CD8-positive, alpha-beta memory T cell (primary cell): ENCODE measurements around the gene FTCDNL1. TPM values are rescaled to one million over a fixed set of nuclear protein-coding genes. Genes with fewer than 3 reads are reported as not detected.

ENCODE experiments used
- CTCF ChIA-PET: fragments of 350-600 bp; sonication (Branson Sonifier 250); formaldehyde crosslinking; loops from one replicate; lab custom pipeline; 2021; ENCODE audit warnings: antibody characterized with exemption; lab: Charles Lee
- POLR2A ChIA-PET: fragments of 350-600 bp; sonication (Branson Sonifier 250); formaldehyde crosslinking; loops from one replicate; lab custom pipeline; 2021; ENCODE audit warnings: antibody characterized with exemption; lab: Charles Lee
- DNase-seq, 5 donors: peaks; one replicate each; pipeline versions ENCODE4 v3.0.0 to v3.0.0-alpha.2; 2020 to 2022; ENCODE audit warnings: mixed read lengths in 1 of 5
- H3K27ac ChIP-seq: one replicate; pipeline ENCODE4 v1.7.0; 2013; ENCODE audit warnings: low read depth, mild to moderate bottlenecking, low read length, moderate library complexity
- H3K27me3 ChIP-seq: 2 replicates; pipeline ENCODE4 v1.7.0; 2013; ENCODE audit warnings: low read length, mild to moderate bottlenecking; ENCODE audit not compliant: insufficient read depth, poor library complexity, severe bottlenecking
- H3K36me3 ChIP-seq: 2 replicates; pipeline ENCODE4 v1.7.0; 2013; ENCODE audit warnings: mild to moderate bottlenecking, low read length, moderate library complexity; ENCODE audit not compliant: insufficient read depth
- H3K4me1 ChIP-seq: 2 replicates; pipeline ENCODE4 v1.7.0; 2013; ENCODE audit warnings: mild to moderate bottlenecking, low read length, moderate library complexity; ENCODE audit not compliant: insufficient read depth
- H3K4me3 ChIP-seq: 2 replicates; pipeline ENCODE4 v1.7.0; 2013; ENCODE audit warnings: mild to moderate bottlenecking, low read length
- H3K9me3 ChIP-seq: 2 replicates; pipeline ENCODE4 v1.7.0; 2013; ENCODE audit warnings: mild to moderate bottlenecking, low read length
- H3K27ac Mint-ChIP-seq, 8 donors: one replicate each; pipeline ENCODE4 v1.8.0; 2020 to 2021; ENCODE audit warnings: mixed read lengths in 8 of 8, mild to moderate bottlenecking in 6 of 8, inconsistent platforms in 3 of 8, moderate library complexity in 3 of 8
- H3K27me3 Mint-ChIP-seq, 2 donors: one replicate each; pipeline ENCODE4 v1.8.0; 2020 to 2021; ENCODE audit warnings: mixed read lengths in 2 of 2, mild to moderate bottlenecking in 1 of 2, moderate library complexity in 1 of 2
- H3K36me3 Mint-ChIP-seq, 3 donors: one replicate each; pipeline ENCODE4 v1.8.0; 2020 to 2021; ENCODE audit warnings: mixed read lengths in 3 of 3, inconsistent platforms in 1 of 3, mild to moderate bottlenecking in 1 of 3
- H3K4me1 Mint-ChIP-seq, 3 donors: one replicate each; pipeline ENCODE4 v1.8.0; 2020 to 2021; ENCODE audit warnings: mixed read lengths in 3 of 3, inconsistent platforms in 1 of 3, mild to moderate bottlenecking in 1 of 3
- H3K4me3 Mint-ChIP-seq, 7 donors: one replicate each; pipeline ENCODE4 v1.8.0; 2020 to 2021; ENCODE audit warnings: mixed read lengths in 7 of 7, mild to moderate bottlenecking in 6 of 7, moderate library complexity in 4 of 7, inconsistent platforms in 2 of 7
- H3K9me3 Mint-ChIP-seq, 5 donors: one replicate each; pipeline ENCODE4 v1.8.0; 2020 to 2022; ENCODE audit warnings: mixed read lengths in 5 of 5, mild to moderate bottlenecking in 3 of 5, moderate library complexity in 2 of 5, inconsistent platforms in 1 of 5
- polyA plus RNA-seq: library from polyadenylated mRNA; unstranded; fragments of 300-500 nt; fragmentation: Illumina TruSeq; gene quantifications from one replicate; pipeline ENCODE4 v1.2.3, GENCODE V29; 2021
- total RNA-seq, 2 experiments: library from RNA; stranded (reverse); gene quantifications; one replicate each; pipeline ENCODE4 v1.2.3, GENCODE V29; 2021

The FTCDNL1 gene
- total RNA-seq (1 to 10 TPM; 3.8 to 5.2 TPM), polyA plus RNA-seq (1.4 TPM)

- peaks cover 4% of the 10 kb centered on the region for H3K4me1 ChIP-seq
- no peaks in the 10 kb centered on the region for H3K27me3 ChIP-seq
- Mint-ChIP-seq H3K4me3 (peak within 1 kb of the TSS; percentile 92 to 99 (median 97)), H3K4me1 (peaks cover 4 to 13% (median 12%) of the 10 kb centered on the region in 3 donors), H3K9me3 (no peaks in the 10 kb centered on the region), H3K36me3 (peaks cover 0 to 3% (median 0%) of the 10 kb centered on the region in 3 donors), H3K27me3 (peaks cover 0 to 2% of the 10 kb centered on the region in 2 donors), H3K27ac (peak within 1 kb of the TSS; percentile 64 to 94 (median 87))
- no peaks in the 10 kb centered on the region for H3K9me3 ChIP-seq
- no peaks in the 10 kb centered on the region for H3K36me3 ChIP-seq
- peak; percentile 31 to 69 (median 64) for DNase-seq
- ChIA-PET POLR2A (no interaction called here), CTCF (interaction anchor here (1.4 kb wide), 1 partner anchor 12 kb away, joined by 4 read pairs; no protein-coding TSS in a partner anchor)
- peak within 1 kb of the TSS; percentile 87 for H3K4me3 ChIP-seq
- no peak within 1 kb of the TSS for H3K27ac ChIP-seq
These were observed at the start of gene FTCDNL1 for GRCh38 chr2:199850718-199851500. FTCDNL1 (minus strand) TSS chr2:199851192; CDS start chr2:199848962, 2,230 bp downstream.

- Histone ChIP-seq H3K27ac (no peak overlapping the region), H3K4me1 (no peaks in the 10 kb centered on the region), H3K27me3 (no peaks in the 10 kb centered on the region), H3K9me3 (no peaks in the 10 kb centered on the region), H3K4me3 (no peak overlapping the region), H3K36me3 (no peaks in the 10 kb centered on the region)
- POLR2A ChIA-PET: no interaction called here
- Mint-ChIP-seq H3K4me3 (no peak overlapping the region), H3K36me3 (no peaks in the 10 kb centered on the region), H3K9me3 (no peaks in the 10 kb centered on the region), H3K27me3 (peaks cover 6 to 9% of the 10 kb centered on the region in 2 donors), H3K4me1 (no peaks in the 10 kb centered on the region), H3K27ac (no peak overlapping the region)
- CTCF ChIA-PET: no interaction called here
- DNase-seq: no peak
These were observed 45.6 kb upstream of the FTCDNL1 start for GRCh38 chr2:199896617-199897016.

GRCh38 chr2:199895406-199895805, 44.4 kb upstream of the FTCDNL1 start:
- CTCF ChIA-PET: no interaction called here
- no peak for DNase-seq
- no peak overlapping the region for H3K27ac Mint-ChIP-seq
- H3K27me3 Mint-ChIP-seq: peaks cover 6% of the 10 kb centered on the region in 2 donors
- no peaks in the 10 kb centered on the region for H3K36me3 ChIP-seq
- POLR2A ChIA-PET: no interaction called here
- no peaks in the 10 kb centered on the region for H3K9me3 ChIP-seq
- no peaks in the 10 kb centered on the region for H3K36me3 Mint-ChIP-seq
- H3K27ac ChIP-seq: no peak overlapping the region
- no peak overlapping the region for H3K4me3 ChIP-seq
- no peaks in the 10 kb centered on the region for H3K4me1 ChIP-seq
- H3K27me3 ChIP-seq: no peaks in the 10 kb centered on the region
- no peaks in the 10 kb centered on the region for H3K4me1 Mint-ChIP-seq
- no peaks in the 10 kb centered on the region for H3K9me3 Mint-ChIP-seq
- no peak overlapping the region for H3K4me3 Mint-ChIP-seq

- DNase-seq: no peak
- ChIA-PET POLR2A (no interaction called here), CTCF (interaction anchor here (1.5 kb wide), 1 partner anchor 8 kb away, joined by 5 read pairs; no protein-coding TSS in a partner anchor)
- Histone ChIP-seq H3K9me3 (no peaks in the 10 kb centered on the region), H3K4me1 (no peaks in the 10 kb centered on the region), H3K36me3 (no peaks in the 10 kb centered on the region), H3K27ac (no peak overlapping the region), H3K27me3 (no peaks in the 10 kb centered on the region), H3K4me3 (no peak overlapping the region)
- no peak overlapping the region for H3K27ac Mint-ChIP-seq
- H3K9me3 Mint-ChIP-seq: peaks cover 0 to 7% (median 3%) of the 10 kb centered on the region in 5 donors
- no peaks in the 10 kb centered on the region for H3K4me1 Mint-ChIP-seq
- no peaks in the 10 kb centered on the region for H3K36me3 Mint-ChIP-seq
- peaks cover 12 to 36% of the 10 kb centered on the region in 2 donors for H3K27me3 Mint-ChIP-seq
- H3K4me3 Mint-ChIP-seq: no peak overlapping the region
These were observed 32.7 kb upstream of the FTCDNL1 start for GRCh38 chr2:199883474-199884212.

- no peaks in the 10 kb centered on the region for H3K9me3 ChIP-seq
- no peaks in the 10 kb centered on the region for H3K4me1 Mint-ChIP-seq
- H3K36me3 Mint-ChIP-seq: no peaks in the 10 kb centered on the region
- POLR2A ChIA-PET: no interaction called here
- CTCF ChIA-PET: interaction anchor here (1.5 kb wide), 1 partner anchor 7 kb away, joined by 5 read pairs; no protein-coding TSS in a partner anchor
- DNase-seq: no peak
- no peaks in the 10 kb centered on the region for H3K27me3 ChIP-seq
- H3K36me3 ChIP-seq: no peaks in the 10 kb centered on the region
- peaks cover 0 to 7% (median 3%) of the 10 kb centered on the region in 5 donors for H3K9me3 Mint-ChIP-seq
- no peak overlapping the region for H3K4me3 Mint-ChIP-seq
- peaks cover 12 to 36% of the 10 kb centered on the region in 2 donors for H3K27me3 Mint-ChIP-seq
- H3K27ac Mint-ChIP-seq: no peak overlapping the region
- no peak overlapping the region for H3K4me3 ChIP-seq
- no peaks in the 10 kb centered on the region for H3K4me1 ChIP-seq
- no peak overlapping the region for H3K27ac ChIP-seq
These were observed 31.7 kb upstream of the FTCDNL1 start for GRCh38 chr2:199882667-199883066.

- CTCF ChIA-PET: interaction anchor here (1.8 kb wide), 1 partner anchor 8 kb away, joined by 5 read pairs; no protein-coding TSS in a partner anchor
- Histone ChIP-seq H3K4me1 (no peaks in the 10 kb centered on the region), H3K36me3 (no peaks in the 10 kb centered on the region), H3K9me3 (no peaks in the 10 kb centered on the region), H3K27me3 (no peaks in the 10 kb centered on the region), H3K27ac (no peak overlapping the region), H3K4me3 (no peak overlapping the region)
- Mint-ChIP-seq H3K36me3 (peaks cover 0 to 15% (median 0%) of the 10 kb centered on the region in 3 donors), H3K27ac (no peak overlapping the region), H3K9me3 (peaks cover 10 to 17% (median 15%) of the 10 kb centered on the region in 5 donors), H3K4me1 (no peaks in the 10 kb centered on the region), H3K4me3 (no peak overlapping the region), H3K27me3 (peaks cover 15 to 34% of the 10 kb centered on the region in 2 donors)
- no peak for DNase-seq
- POLR2A ChIA-PET: no interaction called here
These were observed 24.4 kb upstream of the FTCDNL1 start for GRCh38 chr2:199875400-199875799.

GRCh38 chr2:199874209-199874608, 23.2 kb upstream of the FTCDNL1 start:
- H3K27me3 Mint-ChIP-seq: peaks cover 11 to 34% of the 10 kb centered on the region in 2 donors
- POLR2A ChIA-PET: no interaction called here
- no peak overlapping the region for H3K4me3 ChIP-seq
- H3K9me3 Mint-ChIP-seq: peaks cover 10 to 17% (median 15%) of the 10 kb centered on the region in 5 donors
- no peaks in the 10 kb centered on the region for H3K4me1 ChIP-seq
- H3K36me3 ChIP-seq: no peaks in the 10 kb centered on the region
- DNase-seq: no peak
- H3K27ac ChIP-seq: no peak overlapping the region
- H3K27ac Mint-ChIP-seq: no peak overlapping the region
- no peaks in the 10 kb centered on the region for H3K9me3 ChIP-seq
- no peaks in the 10 kb centered on the region for H3K4me1 Mint-ChIP-seq
- no peaks in the 10 kb centered on the region for H3K27me3 ChIP-seq
- peaks cover 0 to 15% (median 0%) of the 10 kb centered on the region in 3 donors for H3K36me3 Mint-ChIP-seq
- CTCF ChIA-PET: no interaction called here
- no peak overlapping the region for H3K4me3 Mint-ChIP-seq

- Histone ChIP-seq H3K36me3 (no peaks in the 10 kb centered on the region), H3K27ac (no peak overlapping the region), H3K4me3 (no peak overlapping the region), H3K4me1 (no peaks in the 10 kb centered on the region), H3K9me3 (no peaks in the 10 kb centered on the region), H3K27me3 (no peaks in the 10 kb centered on the region)
- Mint-ChIP-seq H3K27me3 (peaks cover 9 to 50% of the 10 kb centered on the region in 2 donors), H3K4me3 (no peak overlapping the region), H3K27ac (no peak overlapping the region), H3K36me3 (peaks cover 0 to 15% (median 0%) of the 10 kb centered on the region in 3 donors), H3K9me3 (peaks cover 10 to 17% (median 15%) of the 10 kb centered on the region in 5 donors), H3K4me1 (no peaks in the 10 kb centered on the region)
- CTCF ChIA-PET: no interaction called here
- POLR2A ChIA-PET: no interaction called here
- no peak for DNase-seq
These were observed 19.6 kb upstream of the FTCDNL1 start for GRCh38 chr2:199870581-199870980.
